Measurements from ENCODE around the gene LTF.

DNA sequence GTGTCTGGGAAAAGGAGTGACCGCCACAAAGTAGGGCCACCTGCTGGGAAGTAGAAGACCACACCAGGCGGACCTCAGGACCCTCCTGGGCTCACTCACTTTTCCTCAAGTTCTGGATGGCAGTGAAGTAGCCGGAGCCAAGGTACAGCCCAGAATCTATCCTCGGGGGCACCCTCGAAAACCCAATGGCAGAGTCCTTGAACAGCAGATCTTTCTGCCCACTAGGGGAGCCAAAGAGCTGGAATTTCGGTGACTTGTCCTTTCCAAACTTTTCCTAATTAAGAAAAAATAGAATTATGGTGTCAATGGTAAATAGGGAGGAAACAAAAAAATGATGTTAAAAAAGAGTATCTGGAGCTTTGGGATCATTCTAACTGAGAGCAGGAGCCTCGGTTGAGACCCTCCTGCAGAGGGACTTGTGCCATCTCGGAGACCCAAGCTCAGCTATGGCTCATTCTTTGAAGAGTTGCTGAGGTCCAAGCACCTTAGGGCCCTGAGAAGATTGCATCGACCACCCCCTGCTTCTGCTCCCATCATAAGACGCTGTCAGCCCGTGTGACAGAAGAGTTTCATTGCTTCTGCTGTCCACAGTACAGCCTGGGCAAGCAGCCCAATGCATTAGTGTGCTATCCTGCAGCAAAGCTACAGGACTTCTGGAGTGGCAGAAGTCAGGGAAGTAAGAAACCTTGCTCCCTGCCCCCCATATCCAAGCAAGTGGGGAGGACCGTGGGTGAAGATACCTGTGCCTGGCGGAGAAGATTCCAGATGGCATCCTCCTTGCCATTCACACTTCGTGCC, 14.8 kb downstream of the LTF start:
- TF ChIP-seq POLR2A (IDR thresholded peaks at IDR 0.05) (no peak), POLR2AphosphoS5 (IDR thresholded peaks at IDR 0.05) (no peak)
- TF ChIP-seq, protein P1, sequence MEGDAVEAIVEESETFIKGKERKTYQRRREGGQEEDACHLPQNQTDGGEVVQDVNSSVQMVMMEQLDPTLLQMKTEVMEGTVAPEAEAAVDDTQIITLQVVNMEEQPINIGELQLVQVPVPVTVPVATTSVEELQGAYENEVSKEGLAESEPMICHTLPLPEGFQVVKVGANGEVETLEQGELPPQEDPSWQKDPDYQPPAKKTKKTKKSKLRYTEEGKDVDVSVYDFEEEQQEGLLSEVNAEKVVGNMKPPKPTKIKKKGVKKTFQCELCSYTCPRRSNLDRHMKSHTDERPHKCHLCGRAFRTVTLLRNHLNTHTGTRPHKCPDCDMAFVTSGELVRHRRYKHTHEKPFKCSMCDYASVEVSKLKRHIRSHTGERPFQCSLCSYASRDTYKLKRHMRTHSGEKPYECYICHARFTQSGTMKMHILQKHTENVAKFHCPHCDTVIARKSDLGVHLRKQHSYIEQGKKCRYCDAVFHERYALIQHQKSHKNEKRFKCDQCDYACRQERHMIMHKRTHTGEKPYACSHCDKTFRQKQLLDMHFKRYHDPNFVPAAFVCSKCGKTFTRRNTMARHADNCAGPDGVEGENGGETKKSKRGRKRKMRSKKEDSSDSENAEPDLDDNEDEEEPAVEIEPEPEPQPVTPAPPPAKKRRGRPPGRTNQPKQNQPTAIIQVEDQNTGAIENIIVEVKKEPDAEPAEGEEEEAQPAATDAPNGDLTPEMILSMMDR (IDR thresholded peaks at IDR 0.05), result peak; percentile 29 to 58 (median 48)
